Islet precursor cell (in vitro differentiated cells): Measurements from ENCODE around the gene SLC5A6.
A peak's percentile ranks its signal among the peaks of the same experiment; 100 is the strongest.

Experiments used
- DNase-seq: peaks from one replicate; pipeline ENCODE4 v3.0.0-alpha.2; 2018

The SLC5A6 gene

DNA sequence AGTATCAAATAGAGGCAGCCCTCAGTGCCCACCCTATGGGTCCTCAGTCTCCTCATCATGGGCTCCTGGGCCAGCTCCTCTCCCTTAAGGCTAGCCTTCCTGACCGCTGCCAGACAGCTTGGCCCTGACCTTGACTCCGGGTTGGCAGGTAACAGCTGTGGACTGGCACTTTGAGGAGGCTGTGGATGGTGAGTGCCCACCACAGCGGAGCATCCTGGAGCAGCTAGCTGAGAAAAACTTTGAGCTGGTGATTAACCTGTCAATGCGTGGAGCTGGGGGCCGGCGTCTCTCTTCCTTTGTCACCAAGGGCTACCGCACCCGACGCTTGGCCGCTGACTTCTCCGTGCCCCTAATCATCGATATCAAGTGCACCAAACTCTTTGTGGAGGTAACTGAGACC, 24.1 kb upstream of the SLC5A6 start:
- no peak for DNase-seq

GRCh38 chr2:27233341-27233740, 21.3 kb upstream of the SLC5A6 start:
- no peak for DNase-seq

DNA sequence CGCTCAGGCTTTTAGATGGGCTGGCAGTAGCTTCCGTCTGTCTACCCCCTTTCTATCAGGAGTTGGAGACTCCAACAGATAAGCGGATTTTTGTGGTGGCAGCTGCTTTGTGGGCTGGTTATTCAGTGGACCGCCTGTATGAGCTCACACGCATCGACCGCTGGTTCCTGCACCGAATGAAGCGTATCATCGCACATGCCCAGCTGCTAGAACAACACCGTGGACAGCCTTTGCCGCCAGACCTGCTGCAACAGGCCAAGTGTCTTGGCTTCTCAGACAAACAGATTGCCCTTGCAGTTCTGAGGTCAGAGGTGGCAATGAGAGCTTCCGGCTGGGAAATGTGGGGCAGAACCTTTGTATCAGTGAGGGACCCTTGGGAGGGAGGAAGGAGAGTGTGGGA, 19.9 kb upstream of the SLC5A6 start:
- no peak for DNase-seq

GRCh38 chr2:27227501-27227900, 15.4 kb upstream of the SLC5A6 start:
- no peak for DNase-seq

DNA sequence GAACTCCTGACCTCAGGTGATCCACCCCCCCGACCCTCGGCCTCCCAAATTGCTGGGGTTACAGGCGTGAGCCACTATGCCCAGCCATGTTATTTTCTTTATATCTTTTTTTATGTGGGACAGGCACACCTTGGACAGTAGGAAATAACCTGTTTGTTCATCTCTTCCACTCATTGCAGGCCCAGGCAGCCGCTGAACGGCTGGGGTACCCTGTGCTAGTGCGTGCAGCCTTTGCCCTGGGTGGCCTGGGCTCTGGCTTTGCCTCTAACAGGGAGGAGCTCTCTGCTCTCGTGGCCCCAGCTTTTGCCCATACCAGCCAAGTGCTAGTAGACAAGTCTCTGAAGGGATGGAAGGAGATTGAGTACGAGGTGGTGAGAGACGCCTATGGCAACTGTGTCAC, 13.5 kb upstream of the SLC5A6 start:
- no peak for DNase-seq

- no peak for DNase-seq
These were observed 11.3 kb upstream of the SLC5A6 start for GRCh38 chr2:27223416-27223815.

DNA sequence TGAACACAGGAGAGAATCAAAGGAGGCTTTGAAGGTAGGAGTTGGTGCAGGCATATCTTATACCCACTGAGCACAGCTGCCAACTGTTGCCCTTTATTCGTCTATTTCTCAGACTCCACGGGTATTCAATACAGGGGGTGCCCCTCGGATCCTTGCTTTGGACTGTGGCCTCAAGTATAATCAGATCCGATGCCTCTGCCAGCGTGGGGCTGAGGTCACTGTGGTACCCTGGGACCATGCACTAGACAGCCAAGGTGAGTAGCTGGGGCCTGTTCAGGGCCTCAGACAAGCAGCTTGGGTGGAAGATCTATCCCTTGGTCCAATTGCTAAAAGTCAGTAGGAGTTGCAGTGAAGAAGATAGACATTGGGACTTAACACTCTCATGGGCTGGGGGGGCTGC, 10.3 kb upstream of the SLC5A6 start:
- no peak for DNase-seq

DNA sequence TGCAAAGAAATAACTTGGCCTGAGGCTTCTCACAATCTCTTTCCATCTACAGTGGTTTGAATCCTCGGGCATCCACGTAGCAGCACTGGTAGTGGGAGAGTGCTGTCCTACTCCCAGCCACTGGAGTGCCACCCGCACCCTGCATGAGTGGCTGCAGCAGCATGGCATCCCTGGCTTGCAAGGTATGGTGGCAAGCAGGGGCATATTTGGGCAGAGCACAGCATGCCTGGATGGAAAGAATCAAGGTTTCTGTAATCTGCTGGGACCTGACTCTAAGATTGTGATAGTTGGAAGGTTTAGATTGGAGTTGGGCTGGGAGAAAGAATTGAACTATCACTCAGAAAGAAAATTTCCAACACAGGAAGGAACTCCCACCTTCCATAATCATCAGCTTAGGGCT, 9.1 kb upstream of the SLC5A6 start:
- no peak for DNase-seq

GRCh38 chr2:27220091-27220490, 8.0 kb upstream of the SLC5A6 start:
- no peak for DNase-seq

DNA sequence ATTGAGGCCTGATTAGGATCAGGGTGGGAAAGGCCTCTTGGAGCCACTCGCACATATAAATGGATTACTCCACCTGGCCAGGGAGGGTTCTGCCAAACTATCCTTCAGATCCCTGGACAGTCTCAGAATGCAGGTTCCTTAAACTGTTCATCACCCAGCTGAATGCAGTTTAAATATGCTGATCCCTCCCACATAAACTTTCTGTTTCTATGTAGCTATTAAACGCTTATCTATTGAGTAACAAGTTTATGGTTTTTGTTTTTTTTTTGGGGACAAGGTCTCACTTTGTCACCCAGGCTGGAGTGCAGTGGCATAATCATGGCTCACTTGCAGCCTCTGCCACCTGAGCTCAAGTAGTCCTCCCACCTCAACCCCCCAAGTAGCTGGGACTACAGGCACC, 7.0 kb upstream of the SLC5A6 start:
- DNase-seq, result no peak

DNA sequence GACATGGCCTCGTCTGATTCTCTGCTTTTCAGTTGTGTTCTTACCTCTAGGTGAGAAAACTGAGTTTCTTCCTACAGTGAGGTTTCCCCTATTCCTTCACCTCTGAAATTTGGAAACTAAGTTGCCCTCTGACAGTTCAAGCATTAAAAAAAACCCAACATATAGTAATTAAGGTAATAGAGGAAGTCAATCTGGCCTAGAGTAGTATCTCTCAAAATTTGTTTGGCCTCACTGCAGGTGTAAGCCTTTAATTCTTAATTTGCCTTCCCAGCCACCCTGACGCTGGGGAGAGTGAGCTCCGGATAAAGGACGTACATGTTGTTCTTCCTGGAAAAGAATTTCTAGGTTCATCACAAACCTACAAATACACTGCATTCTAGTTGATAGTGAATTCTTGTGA, 6.5 kb upstream of the SLC5A6 start:
- no peak for DNase-seq

DNA sequence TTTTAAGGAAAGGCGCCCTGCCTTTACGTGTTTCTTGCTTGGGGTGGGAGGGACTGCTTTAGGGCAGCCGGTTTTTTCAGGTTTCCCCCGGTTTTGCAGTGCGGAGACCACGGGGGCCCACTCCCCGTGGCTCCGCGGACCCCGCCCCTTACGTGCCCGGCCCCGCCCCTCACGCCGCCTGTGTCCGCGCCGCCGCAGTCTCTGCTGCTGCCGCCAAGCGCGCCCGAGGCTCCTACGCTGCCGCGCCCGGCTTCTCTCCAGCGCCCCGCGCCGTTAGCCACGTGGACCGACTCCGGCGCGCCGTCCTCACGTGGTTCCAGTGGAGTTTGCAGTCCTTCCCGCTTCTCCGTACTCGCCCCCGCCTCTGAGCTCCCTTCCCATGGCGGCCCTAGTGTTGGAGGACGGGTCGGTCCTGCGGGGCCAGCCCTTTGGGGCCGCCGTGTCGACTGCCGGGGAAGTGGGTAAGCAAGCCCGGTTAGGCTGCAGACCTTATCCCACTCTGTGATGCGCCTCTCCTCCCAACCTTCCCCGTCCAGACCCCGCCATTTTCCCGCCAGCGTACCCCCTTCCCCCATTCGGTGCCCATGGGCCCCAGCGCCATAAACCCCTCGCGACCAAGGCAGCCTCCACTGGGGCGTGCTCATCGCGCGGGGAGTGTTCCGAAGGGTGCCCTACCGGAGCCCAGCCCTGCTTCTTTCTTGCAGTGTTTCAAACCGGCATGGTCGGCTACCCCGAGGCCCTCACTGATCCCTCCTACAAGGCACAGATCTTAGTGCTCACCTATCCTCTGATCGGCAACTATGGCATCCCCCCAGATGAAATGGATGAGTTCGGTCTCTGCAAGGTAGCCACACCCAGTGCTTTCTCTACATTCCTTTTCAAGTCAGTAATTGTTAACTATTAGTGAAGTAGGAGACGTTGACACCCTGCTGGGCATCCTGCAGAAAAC, 5.4 kb upstream of the SLC5A6 start, which contains the start of gene CAD:
CAD (plus strand) TSS at position 197 of the 949 bp plus-strand sequence; CDS start at position 380, 183 bp downstream.
- DNase-seq, result peak; percentile 90

DNA sequence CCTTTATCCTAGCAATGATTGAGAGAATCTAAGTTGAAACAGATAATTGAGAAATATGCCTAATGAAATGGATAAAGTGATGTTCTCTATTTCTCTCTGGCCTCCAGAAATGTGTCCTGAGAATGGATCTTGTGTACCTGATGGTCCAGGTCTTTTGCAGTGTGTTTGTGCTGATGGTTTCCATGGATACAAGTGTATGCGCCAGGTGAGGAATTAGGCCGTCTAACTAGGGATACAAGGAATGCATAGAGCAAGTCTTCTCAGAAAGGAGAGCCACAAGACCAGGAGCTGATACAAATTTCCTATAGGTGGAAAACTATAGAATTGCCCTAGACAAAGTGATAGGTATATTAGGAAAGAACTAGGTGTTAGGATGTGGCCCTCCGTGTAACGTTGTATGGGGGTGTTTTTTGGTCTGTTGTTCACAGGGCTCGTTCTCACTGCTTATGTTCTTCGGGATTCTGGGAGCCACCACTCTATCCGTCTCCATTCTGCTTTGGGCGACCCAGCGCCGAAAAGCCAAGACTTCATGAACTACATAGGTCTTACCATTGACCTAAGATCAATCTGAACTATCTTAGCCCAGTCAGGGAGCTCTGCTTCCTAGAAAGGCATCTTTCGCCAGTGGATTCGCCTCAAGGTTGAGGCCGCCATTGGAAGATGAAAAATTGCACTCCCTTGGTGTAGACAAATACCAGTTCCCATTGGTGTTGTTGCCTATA, 4.5 kb upstream of the SLC5A6 start:
- DNase-seq, result no peak

DNA sequence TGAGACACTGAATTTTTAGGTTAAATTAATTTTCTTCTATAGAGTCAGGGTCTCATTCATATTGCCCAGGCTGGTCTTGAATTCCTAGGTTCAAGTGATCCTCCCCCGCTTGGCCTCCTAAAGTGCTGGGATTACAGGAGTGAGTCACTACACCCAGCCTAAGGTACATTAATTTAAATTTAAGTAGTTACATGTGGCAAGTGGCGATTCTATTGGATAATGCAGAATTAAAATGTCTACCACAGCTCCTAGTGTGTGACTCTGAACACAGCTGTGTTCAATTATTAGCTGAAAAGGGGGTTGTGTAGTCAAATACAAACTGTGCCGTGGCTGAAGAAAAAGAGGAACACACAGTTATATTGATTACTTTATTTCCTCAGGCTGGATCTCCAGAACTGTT, 2.9 kb upstream of the SLC5A6 start:
- no peak for DNase-seq

DNA sequence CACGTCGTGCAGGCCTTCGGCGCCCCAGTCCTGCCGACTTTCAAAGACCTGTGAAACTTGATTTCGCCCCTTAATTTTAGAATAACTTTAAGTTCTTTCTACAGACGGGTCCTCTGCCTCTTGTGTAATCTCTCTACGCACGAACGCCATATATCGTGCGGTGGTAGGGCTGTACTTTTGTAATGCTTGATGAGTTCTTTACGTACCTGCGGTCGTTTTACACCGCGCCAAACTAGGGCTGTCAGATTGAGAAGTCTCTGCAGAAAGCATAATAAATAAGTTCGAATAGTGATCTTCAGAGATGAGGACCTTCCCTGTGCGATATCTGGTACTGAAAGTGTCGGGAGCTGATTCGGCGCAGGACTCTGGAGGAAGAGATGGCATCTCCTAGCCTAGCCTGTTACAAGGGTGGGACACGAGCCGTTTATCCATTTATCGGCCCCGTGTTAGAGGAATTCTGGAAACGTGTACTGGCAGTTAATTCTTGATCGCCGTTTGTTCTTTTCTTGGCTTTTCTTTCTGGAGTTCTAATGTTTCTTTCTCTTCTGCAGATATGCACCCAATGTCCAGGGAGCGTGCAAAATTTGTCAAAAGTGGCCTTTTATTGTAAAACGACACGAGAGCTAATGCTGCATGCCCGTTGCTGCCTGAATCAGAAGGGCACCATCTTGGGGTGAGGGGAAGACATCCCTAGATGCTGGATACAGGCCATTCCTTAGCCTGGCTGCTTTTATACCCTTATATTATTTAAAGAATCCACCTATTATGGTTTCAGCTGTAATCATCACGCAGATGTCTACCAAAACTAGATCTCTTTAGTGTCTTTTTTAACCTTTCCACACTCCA, 781 bp upstream of the SLC5A6 start:
- DNase-seq, result no peak

GRCh38 chr2:27211241-27211942, 676 bp downstream of the SLC5A6 start:
- no peak for DNase-seq

- DNase-seq, result peak; percentile 75
These were observed 2.3 kb downstream of the SLC5A6 start for GRCh38 chr2:27209621-27210401.

DNA sequence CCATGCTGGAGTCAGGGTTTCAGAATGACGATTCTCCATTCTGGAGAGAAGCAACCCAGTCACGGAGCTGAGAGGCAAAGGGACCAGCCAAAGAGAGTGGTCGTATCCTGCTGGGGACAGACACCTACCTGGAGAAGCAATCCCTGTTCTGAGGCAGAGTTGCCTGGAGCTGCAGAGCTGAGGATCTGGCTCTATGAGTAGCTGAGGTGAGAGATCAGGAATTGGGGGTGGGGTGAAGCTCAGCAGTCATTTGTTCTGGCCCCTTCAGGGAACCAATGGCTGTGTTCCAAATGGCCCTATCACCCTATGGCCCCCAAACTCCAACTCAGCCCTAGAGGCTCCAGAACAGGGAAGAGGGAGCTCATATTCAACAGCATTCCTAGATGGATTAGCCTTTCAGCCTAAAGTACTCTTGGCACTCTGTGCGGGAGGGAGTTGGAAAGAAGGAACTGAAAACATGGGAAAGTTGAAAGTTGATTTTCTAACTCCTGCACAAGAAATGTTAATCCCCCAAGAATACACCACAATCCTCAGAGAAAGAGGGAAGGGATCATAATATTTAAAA, 3.5 kb downstream of the SLC5A6 start:
- DNase-seq, result no peak

GRCh38 chr2:27206346-27206745, 5.7 kb downstream of the SLC5A6 start:
- DNase-seq, result no peak

GRCh38 chr2:27205206-27205605, 6.9 kb downstream of the SLC5A6 start:
- no peak for DNase-seq

DNA sequence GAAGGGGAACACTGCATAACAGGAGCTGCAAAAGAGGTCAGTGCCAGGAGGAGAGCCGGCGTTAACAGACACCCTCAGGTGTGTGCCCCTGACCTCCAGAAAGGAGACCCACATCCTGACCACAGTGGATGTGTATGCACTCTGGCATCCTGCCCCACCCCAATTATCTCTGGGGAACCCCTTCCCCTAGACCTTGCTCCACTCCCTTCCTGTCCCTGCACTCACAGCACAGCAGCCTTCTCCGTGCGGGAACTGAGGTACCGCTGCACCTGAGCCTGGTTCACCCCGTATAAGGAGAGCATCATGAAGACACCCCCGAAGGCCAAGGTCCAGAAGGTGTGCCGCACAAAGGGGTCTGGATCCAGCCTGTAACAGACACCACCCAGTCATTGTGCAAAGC, 7.5 kb downstream of the SLC5A6 start:
- DNase-seq, result no peak
